SK-N-DZ (cell line): ENCODE data around the gene HHATL.
"Not testable (repeated sequence)": the region's sequence is repeated elsewhere in the genome, so short reads cannot be mapped to it uniquely, and the experiment has no call there.

Experiments used
- DNase-seq: peaks from one replicate; pipeline ENCODE4 v3.0.0-alpha.2; 2015; ENCODE audit warnings: low spot score

HHATL gene

DNA sequence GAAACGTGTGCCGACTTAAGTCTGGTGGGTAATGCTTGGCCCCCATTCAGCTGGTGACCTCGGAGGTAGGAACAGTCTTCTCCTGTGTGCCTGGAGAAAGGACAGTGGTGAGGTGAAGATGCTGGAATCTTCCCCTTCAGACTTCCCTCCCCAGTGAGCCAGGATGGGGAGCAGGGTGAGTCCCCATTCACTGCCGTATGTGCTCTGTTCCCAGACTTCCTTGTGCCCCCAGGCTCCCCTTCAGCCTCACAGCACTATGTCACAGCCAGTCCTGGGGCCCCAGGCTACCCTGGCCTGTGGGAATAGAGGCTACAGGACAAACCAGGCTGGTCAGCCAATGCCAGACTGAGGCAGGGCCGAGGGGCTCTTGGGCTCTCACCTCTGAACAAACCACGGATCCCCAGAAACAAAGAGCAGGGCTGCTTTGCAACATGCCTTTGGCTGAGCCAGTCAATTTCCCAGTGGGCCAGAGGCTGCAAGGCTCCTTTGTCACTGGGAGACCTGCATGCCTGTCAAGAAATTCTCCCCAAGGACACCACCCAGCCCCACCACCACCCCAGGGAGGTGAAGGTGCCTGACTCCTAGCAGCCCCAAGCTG, 31.8 kb upstream of the HHATL start:
- DNase-seq: no peak

DNA sequence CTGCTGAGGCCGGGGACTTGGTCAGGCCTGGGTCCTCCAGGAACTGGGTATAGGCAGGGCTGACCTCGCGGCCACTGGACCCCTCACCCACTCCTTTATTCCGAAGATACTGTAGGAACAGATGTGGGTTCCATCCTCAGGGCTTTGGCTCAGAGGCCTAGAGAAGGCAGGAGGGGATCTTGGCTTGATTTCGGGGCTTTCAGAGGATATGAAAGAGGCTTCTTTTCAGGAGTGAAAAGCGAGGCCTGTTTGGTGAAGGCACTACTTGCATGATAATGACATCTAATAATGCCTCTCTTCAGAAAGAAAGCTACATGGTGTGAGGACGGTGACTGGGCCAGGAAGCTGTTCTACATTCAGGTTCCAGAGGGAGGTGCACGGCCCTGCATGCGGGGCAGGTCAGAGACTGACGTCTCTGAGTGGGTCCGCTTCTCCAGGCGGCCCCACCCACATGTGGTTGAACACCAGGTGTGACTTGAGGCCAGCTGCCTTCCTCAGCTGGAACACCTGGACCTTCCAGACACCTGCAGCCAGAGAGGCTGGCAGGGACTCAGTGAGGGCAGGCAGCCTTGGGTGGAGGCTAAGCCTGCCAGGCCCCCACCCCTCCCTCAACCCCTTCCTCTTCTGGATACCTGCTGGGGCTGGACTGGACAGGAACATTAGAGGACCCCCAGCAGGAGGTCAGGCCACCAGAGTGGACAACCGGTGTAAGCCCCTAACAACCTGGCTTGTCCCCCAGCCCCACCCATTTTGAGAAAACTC, 31.1 kb upstream of the HHATL start:
- DNase-seq: no peak

DNA sequence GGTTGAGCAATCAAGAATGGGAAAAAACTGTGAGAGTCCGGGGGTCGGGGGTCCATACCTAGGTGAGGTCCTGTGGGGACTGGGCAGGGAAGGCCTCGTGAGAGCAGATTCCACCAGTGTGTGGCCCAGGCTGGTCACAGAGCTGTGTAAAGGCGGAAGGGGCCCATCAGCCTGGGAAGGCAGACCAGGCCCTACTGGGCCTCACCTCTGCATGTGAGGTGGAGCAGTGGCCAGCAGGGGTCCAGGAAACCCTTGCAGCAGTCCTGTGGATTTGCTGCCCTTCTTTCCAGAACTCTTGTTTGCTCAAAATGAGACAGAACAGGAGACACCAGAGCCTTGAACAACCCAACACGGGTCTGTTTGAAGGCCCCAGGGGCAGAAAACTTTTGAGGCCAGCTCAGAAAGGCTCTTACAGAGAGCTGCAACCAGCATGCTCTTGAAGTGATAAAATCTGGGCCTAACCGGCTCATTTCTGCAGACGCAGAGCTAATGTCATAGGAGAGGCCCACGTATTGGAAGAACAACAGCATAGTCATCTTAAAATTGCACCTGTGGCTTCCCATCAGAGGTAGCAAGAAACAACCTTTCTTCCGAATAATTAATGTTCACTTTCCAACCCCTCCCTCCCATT, 30.3 kb upstream of the HHATL start:
- peak; percentile 25 for DNase-seq

DNA sequence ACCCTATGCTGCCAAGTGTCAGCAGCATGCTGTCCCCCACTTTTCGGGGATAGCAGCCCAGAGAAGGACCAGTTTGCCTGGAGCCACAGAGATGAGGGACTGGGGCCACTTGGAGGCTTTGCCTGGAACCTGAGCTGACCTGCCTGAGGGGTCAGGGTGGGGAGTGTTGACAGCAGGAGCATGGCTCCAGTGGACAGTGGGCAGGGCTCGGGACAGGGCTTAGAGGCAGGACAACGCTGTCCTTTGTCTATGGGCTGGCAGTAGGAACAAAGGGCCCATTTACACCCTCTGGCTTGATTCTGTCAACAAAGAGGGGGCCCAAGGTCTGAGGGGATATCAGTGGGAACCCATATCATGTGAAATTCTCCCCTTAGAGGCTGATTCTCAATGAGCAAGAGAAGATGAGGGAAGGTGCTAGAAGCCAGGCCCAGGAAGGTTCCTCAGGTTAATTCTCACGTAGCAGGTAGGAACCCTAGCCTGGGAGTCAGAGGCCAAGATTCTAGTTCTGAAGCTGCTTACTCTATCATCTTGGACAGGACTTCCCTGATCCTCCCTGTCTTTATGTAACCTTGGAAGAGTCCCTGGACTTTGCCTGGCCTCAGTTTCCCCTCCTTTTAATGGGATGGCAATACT, 29.7 kb upstream of the HHATL start:
- no peak for DNase-seq

DNA sequence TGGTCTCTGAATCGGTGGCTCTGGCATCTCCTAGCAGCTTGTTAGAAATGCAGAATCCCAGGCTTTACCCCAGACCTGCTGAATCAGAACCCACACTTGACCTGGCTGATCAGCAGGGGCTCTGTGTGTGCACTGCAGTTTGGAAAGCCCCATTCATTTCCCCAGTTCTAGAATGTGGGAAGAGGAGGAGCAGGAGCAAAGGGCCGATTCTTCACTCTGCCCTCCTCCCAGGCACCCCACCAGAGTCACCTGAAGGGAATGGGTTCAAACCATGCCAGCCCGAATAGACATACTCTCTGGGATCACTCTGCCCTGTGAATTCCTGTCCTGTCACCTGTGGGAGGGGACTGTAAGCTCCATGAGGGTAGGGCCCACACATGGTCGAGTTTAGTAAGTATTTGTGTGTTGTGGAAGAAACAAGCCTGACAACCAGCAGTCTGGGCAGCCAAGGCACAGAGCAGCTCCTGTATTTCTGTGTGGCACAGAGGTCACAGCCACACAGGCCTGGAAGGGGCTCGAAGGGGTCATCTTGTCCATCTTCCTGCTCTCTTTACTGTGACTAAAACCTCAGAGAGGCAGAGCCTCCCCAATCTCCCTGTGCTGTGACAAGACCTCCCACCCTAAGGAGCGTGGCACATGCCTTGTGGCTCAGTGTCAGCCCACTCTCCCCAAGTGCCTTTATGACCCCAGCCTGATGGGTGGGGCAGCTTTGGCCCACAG, 29.0 kb upstream of the HHATL start:
- no peak for DNase-seq

DNA sequence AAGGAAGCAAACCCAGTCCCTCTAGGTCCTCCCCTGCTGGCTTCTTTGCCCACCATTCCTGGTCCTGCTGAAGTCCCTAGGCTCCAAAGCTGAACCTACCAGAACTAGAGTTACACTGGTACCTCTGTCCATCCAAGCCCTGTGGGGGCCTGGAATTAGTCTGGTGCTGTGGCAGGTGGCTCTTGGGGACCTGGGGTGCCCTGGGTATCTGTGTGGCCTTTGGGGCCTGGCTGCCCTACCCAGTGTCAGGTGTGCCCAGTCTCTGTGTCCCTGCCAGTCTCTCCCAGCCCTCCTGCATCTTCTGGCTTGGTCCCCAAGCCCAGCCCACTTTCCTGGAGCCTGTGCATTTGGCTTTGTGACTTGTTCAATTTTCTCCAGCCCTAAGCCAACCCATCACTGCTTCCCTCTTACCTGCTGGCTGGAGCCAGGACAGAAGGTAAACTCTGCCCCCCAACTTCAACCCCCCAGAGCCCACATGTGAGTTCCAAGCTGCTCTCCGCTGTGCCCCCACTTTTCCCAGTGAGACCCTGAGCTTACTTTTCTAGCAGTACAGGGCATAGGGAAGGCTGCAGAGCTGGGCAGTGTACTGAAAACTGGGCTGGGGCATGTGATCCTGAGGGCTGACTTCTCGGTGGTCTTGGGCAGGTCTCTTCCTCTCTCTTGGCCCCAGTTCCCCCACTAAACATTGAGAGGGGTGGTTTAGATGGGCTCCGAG, 28.3 kb upstream of the HHATL start:
- DNase-seq: no peak

DNA sequence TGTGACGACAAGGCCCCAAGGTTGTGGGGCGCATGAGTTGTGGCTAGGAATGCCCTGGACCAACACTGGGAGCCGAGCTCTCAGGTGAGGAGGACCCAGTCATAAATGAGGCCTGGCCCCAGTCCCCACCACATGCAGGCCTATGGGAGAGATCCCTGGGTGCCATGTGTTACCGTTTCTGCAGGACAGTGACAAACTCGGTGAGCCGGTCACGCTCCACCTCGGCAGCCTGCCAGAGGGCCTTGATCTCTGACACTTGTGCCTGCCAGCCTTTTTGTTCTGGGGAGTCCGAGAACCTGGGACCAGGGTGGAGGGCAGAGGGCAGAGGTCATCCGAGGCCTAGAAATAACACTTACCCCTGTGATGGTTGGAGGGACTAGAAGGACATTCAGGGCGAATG, 27.7 kb upstream of the HHATL start:
- DNase-seq: no peak

DNA sequence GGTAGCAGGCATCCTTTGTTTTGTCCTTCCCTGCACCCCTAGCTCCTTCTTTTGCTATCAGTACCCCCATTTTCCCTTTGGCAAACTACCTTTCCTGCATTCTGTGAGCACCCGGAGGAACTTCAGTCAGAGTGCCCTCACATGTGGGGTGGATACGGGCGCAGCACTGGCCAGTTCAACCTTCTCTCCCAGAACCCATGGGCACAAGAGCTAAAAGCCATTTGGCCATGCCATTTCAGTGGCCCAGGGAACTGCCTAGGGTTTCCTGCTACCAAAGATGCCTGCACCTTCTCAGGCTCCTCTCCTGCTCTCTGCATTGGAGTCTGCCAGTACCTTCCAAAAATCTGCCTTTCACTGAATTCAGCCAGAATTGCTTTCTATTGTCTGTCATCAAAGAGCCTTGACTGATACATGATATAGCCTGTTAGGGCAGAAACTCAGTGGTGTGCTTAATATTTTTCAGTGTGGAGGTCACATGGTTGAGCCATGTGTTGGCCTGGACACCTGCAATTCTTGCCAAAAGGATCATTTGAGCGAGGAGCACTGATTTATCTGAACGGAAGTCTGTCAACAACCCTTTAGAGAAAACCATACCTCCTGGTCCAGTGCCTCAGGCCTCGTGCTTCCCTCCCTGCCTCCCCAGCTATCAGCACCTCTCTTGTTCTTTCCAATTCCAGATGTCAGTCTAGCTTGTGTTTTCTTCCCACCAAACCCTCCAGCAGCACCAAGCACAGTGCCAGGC, 27.0 kb upstream of the HHATL start:
- DNase-seq: no peak

DNA sequence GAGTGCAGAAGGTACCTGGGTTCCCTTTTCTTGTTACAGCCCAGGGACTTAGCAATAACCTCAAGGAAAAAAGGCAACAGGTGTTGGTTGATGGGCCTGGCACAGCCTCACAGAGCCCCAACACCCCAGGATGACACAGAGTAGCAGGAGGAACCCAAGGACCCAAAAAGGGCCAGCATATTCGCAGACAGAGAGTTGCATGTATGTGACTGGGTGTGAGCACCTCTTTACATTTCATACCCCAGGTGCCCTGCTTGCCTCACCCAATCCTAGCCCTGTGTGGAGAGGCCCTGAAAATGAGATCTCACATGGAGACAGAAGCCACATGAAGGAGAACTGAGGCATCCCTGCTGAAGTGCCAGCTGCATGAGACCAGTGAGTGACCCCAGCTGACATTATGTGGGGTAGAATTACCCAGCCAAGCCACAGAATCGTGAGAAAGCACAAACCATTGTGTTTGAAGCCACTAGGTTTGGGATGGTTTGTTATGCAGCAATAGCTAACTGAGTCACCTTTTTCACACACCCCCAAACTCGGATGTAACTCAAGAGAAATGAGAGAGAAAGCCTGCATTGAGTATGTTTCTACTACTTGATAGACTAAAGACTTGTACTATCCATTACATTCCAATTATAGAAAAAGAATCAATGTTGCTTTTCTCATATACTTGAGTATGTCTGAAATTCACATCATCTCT, 26.2 kb upstream of the HHATL start:
- no peak for DNase-seq

DNA sequence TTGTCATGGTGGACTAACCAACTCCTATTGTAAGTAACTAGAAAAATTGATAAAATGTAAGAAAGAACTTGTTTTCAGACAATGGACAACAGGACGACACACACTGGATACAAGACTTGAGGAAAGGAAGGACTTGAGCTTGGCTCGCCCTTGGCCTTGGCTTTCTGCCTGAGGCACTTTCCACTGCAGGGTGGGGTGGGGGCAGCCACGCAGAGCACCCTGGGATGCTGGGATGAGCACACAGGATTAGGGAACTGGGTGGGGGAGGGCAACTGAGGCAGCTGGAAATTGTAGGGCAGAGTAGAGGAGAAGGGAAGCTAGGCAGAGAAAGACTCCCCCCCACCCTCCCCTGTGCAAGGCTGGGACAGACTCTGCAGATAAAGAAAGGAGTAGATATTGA, 25.5 kb upstream of the HHATL start:
- no peak for DNase-seq

DNA sequence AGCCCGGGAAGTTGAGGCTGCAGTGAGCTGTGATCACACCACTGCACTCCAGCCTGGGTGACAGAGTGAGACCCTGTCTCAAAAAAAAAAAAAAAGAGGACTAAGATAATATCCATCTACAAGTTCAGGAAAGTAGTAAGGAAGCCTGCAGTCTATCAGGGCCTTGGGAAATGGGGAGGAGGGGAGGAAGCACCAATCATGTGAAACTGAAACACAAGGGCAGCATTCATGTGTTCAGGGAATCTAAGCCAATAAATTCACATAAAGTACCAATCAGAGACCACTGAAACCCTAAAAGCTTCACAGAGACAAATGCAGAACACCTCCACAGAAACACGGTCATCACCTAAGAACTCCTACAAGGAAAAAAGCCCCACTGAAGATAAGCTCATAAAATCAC, 22.9 kb upstream of the HHATL start:
- no peak for DNase-seq

DNA sequence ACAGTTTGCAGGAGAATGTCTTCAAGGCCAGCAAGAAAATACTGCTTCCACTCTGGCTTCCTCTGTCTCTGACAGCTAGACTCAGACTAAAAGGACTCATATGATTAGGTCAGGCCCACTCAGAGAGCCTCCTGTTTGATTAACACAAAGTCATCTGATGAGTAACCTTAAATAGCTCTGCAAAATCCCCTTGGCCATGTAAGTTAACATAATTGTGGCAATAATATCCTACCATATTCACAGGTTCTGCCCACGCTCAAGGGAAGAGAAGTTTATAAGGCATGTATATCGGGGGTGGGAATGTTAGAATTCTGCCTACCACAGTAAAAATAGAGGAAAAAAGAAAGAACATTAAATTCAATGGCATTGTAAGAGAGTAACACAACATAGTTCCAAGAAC, 20.6 kb upstream of the HHATL start:
- DNase-seq: no peak

DNA sequence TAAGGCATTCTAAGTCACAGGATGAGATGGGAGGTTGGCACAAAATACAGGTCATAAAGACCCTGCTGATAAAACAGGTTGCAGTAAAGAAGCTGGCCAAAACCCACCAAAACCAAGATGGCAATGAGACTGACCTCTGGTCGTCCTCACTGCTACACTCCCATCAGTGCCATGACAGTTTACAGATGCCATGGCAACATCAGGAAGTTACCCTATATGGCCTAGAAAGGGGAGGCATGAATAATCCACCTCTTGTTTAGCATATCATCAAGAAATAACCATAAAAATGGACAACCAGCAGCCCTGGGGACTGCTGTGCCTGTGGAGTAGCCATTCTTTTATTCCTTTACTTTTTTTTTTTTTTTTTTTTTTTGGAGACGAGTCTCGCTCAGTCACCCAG, 19.8 kb upstream of the HHATL start:
- not testable (repeated sequence) for DNase-seq

DNA sequence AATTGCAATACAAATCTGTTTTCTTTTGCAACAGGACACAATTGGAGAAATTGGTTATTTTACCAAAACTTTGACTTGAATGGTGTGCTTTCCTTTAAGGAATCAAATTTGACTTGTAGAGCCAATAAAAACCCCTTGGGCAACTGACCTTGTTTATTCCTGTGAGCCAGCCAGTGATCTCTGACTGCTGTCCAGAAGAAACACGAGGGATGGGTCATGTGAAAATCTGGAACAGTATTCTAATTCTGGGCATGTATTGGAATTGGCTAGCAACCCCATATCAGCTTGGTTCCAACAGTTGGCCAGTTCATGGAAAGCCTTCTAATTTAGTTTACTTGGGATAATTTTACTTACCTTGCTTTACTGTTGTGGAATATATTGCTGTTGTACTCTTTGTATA, 19.1 kb upstream of the HHATL start:
- DNase-seq: no peak

DNA sequence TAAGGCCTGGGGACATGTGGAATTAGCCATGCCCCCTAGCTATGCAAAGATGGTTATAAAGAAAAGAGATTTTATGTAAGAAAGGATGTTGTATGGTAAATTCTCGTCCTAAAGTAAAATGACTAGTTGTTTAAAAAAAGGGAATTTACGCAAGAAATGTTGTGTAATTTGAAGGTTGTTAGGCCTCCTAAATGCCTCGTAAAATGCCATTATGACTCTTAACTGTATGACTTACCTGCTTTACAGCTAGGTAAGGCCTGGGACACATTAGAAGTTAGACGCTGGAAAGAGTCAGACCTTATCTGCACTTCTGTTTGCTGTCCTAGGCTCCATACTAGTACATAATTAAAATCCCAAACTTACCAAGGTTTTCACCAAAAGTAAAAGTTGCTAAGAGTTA, 17.5 kb upstream of the HHATL start:
- no peak for DNase-seq

DNA sequence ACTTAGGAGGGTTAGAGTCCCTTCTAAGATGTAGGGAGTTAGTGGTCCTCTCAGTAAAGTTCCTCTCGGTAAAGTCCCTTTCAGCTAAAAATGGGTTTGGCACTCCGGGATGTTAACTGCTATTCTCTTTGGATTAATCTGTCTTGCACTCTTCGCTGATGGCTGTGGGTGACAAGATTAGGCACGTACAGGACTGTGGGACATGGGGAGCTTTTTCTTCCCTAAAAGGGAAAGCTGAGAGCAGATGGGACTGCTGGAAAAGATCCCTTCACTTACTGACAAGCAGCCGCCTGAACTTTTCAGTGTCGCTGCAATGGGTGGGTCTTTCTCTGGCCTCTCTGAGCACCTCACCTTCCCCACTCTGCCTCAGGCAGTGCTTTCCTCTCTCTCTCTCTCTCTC, 16.4 kb upstream of the HHATL start:
- DNase-seq: no peak

DNA sequence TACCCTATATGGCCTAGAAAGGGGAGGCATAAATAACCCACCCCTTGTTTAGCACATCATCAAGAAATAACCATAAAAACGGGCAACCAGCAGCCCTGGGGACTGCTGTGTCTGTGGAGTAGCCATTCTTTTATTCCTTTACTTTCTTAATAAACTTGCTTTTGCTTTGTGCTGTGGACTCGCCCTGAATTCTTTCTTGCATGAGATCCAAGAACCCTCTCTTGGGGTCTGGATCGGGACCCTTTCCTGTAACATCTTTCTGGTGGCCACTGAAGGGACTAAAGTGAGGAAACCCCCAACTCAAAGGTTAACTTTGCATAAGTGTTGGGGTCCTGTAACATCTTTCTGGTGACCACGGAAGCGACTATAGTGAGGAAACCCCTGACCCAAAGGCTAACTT, 15.7 kb upstream of the HHATL start:
- DNase-seq: no peak

DNA sequence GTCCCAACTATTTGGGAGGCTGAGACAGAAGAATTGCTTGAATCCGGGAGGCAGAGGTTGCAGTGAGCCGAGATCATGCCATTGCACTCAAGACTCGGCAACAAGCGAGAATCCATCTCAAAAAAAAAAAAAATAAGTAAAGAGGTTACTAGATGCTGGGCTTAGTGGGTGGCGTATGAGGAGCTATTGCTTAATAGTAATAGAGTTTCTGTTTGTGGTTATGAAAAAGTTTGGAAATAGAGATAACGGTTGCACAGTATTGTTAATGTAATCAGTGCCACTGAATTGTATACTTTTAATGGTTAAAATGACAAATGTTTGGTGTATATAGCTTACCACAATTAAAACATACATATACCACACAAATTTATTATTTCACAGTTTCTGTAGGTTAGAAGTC, 14.7 kb upstream of the HHATL start:
- no peak for DNase-seq

DNA sequence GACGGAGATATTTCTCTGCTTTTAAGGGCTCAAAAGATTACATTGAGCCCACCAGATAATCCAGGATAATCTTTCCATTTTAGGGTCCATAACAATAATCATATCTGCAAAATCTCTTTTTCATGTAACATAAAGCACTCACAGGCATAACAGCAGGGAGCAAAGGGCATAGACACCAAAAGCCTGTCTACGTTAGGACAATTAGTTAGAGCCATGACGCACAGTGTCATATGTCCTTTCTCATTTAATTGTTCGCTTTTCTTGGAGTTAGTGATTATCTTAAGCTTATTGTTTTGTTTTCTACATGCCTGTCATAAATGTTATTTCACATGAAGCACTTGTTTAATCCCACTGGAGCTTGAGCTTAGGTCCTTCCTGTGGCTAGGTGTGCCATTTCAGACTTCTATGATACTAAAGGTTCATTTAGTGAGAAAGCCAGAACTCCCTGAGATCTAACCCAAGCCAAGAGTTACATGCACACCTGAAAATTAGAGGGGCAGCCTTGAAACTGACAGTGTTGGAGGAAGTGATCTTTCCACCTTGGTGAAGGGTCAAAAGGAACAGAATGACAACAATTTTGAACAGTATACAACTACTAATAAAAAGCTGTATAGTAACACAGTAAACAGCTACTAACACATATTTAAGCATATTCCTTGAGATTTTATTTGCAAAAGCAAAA, 11.7 kb upstream of the HHATL start:
- DNase-seq: no peak
